Subcutaneous abdominal adipose tissue (tissue), 5 donors: ENCODE measurements around the gene HOXD1.

Experiments used
- H3K27ac ChIP-seq: one replicate; pipeline ENCODE4 v1.7.0; 2013; ENCODE audit warnings: low read depth, mild to moderate bottlenecking, inconsistent platforms, low read length, moderate library complexity
- H3K27me3 ChIP-seq, 5 donors: one replicate each; pipeline ENCODE4 v1.7.0; 2013; ENCODE audit warnings: low read length in 5 of 5, inconsistent platforms in 1 of 5; ENCODE audit not compliant: control insufficient read depth in 5 of 5, insufficient read depth in 4 of 5
- H3K36me3 ChIP-seq, 5 donors: one replicate each; pipeline ENCODE4 v1.7.0; 2013; ENCODE audit warnings: low read length in 5 of 5; ENCODE audit not compliant: control insufficient read depth in 5 of 5, insufficient read depth in 5 of 5
- H3K4me1 ChIP-seq, 5 donors: one replicate each; pipeline ENCODE4 v1.7.0; 2013; ENCODE audit warnings: low read length in 5 of 5, mild to moderate bottlenecking in 3 of 5, moderate library complexity in 1 of 5; ENCODE audit not compliant: control insufficient read depth in 5 of 5, insufficient read depth in 5 of 5
- H3K4me3 ChIP-seq, 5 donors: one replicate each; pipeline ENCODE4 v1.7.0; 2013; ENCODE audit warnings: low read length in 5 of 5, low read depth in 1 of 5
- H3K9ac ChIP-seq, 5 donors: one replicate each; pipeline ENCODE4 v1.7.0; 2013; ENCODE audit warnings: low read length in 5 of 5, mild to moderate bottlenecking in 4 of 5, moderate library complexity in 3 of 5
- H3K9me3 ChIP-seq, 5 donors: one replicate each; pipeline ENCODE4 v1.7.0; 2013; ENCODE audit warnings: low read length in 5 of 5; ENCODE audit not compliant: control insufficient read depth in 5 of 5
- donor health status: healthy.
- donor health status: healthy.
- donor health status: healthy.
- donor health status: healthy.
- donor health status: healthy.

The HOXD1 gene

DNA sequence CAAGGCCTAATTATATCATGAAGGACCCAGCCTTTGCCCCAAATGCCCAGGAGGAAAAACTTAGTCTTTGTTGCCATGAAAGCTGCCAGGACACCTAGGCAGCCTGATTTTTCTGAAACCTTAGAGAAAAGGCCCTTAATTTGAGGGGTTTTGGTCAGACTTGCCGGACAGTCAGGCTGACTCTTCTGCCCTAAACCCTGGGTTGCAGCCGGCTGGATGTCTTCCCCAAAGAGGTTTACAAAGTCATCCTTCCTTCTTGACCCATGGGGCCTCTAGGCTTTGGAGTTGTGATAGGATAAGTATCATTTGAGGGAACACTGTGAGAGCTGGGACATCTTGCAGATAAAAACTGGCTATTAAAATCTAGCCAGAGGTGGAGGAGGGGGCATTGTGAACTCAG, 2.4 kb upstream of the HOXD1 start:
- peaks cover 5 to 31% (median 11%) of the 10 kb centered on the region in 5 donors for H3K27me3 ChIP-seq
- H3K4me3 ChIP-seq = no peak overlapping the region
- no peaks in the 10 kb centered on the region for H3K36me3 ChIP-seq
- no peak overlapping the region for H3K9ac ChIP-seq
- no peak overlapping the region for H3K27ac ChIP-seq
- H3K4me1 ChIP-seq = peaks cover 0 to 27% (median 21%) of the 10 kb centered on the region in 5 donors
- no peaks in the 10 kb centered on the region for H3K9me3 ChIP-seq

DNA sequence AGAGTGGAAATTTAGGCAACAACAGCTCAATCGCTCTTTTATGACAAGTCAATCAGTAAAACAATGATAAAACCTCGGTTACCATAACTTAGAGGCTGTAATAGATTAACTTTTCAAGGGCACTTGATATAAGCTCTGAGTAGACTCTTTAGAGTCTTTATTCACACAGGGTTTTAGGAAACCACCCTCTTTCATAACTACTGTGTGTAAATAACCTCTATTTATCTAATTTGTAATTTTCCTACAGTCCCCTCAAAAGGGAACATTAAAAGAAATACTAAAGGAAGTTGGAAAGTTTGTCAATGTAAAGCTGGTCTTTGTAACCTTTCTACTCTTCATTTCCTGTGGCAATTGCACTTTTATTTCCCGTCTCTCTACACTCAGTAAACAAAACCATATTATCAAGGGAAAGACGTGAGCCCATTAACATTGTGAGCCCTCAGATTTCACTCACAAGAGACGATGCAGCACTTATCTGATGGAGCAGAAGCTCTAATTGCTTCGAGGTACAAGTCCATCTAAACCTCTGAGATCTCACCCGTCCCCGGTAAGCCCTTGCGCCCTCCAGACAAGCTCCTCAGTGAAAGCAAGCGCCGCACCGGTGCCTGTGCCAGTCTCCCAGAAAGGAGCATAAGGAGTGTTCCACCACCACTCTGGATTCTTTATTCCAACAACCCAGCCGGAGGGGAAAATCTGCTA, 1.1 kb upstream of the HOXD1 start:
- Histone ChIP-seq H3K4me1 (peaks cover 0 to 27% (median 21%) of the 10 kb centered on the region in 5 donors), H3K27ac (peak overlapping the region; percentile 40), H3K4me3 (peak overlapping the region; percentile 77 to 84 (median 82)), H3K36me3 (no peaks in the 10 kb centered on the region), H3K9ac (peak overlapping the region in 3 of 5 donors; percentile 57 to 71 (median 62)), H3K27me3 (peaks cover 5 to 31% (median 11%) of the 10 kb centered on the region in 5 donors), H3K9me3 (no peaks in the 10 kb centered on the region)

DNA sequence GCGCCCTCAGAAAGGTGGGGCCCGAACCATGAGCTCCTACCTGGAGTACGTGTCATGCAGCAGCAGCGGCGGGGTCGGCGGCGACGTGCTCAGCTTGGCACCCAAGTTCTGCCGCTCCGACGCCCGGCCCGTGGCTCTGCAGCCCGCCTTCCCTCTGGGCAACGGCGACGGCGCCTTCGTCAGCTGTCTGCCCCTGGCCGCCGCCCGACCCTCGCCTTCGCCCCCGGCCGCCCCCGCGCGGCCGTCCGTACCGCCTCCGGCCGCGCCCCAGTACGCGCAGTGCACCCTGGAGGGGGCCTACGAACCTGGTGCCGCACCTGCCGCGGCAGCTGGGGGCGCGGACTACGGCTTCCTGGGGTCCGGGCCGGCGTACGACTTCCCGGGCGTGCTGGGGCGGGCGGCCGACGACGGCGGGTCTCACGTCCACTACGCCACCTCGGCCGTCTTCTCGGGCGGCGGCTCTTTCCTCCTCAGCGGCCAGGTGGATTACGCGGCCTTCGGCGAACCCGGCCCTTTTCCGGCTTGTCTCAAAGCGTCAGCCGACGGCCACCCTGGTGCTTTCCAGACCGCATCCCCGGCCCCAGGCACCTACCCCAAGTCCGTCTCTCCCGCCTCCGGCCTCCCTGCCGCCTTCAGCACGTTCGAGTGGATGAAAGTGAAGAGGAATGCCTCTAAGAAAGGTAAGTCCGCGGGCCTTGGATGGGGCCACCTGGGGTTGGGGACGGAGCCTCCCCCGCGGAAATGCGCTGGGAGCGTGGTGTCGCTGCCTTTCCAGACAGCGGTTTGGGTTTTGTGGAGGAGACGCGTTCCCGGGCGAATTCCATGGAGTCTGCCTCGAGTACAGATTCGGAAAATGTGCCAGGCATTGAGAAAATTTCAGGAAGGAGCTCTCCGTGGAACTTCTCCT, 559 bp downstream of the HOXD1 start:
- Histone ChIP-seq H3K4me1 (peaks cover 0 to 27% (median 21%) of the 10 kb centered on the region in 5 donors), H3K4me3 (peak overlapping the region; percentile 37 to 84 (median 82)), H3K27me3 (peaks cover 5 to 26% (median 11%) of the 10 kb centered on the region in 5 donors), H3K27ac (no peak overlapping the region), H3K9ac (peak overlapping the region in 3 of 5 donors; percentile 47 to 57 (median 53)), H3K36me3 (no peaks in the 10 kb centered on the region), H3K9me3 (no peaks in the 10 kb centered on the region)

DNA sequence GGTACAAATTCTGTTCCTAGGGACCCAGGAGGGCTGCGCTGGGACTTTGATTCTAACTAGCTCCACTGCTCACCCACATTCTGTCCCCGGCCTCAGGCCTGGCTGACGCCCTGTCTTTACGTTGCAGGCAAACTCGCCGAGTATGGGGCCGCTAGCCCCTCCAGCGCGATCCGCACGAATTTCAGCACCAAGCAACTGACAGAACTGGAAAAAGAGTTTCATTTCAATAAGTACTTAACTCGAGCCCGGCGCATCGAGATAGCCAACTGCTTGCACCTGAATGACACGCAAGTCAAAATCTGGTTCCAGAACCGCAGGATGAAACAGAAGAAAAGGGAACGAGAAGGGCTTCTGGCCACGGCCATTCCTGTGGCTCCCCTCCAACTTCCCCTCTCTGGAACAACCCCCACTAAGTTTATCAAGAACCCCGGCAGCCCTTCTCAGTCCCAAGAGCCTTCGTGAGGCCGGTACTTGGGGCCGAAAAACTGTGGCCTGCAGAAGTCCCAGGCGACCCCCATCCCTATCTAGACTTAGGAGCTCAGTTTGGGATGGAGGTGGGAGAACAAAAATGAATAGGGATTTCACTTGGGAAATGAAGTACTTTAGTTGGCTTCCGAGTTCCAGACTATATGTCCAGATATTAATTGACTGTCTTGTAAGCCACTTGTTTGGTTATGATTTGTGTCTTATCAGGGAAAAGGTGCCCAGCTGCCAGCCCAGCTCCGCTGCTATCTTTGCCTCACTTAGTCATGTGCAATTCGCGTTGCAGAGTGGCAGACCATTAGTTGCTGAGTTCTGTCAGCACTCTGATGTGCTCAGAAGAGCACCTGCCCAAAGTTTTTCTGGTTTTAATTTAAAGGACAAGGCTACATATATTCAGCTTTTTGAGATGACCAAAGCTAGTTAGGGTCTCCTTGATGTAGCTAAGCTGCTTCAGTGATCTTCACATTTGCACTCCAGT, 1.5 kb downstream of the HOXD1 start:
- H3K27ac ChIP-seq = no peak overlapping the region
- H3K9me3 ChIP-seq = no peaks in the 10 kb centered on the region
- no peaks in the 10 kb centered on the region for H3K36me3 ChIP-seq
- peaks cover 0 to 27% (median 21%) of the 10 kb centered on the region in 5 donors for H3K4me1 ChIP-seq
- peak overlapping the region; percentile 37 to 84 (median 82) for H3K4me3 ChIP-seq
- peak overlapping the region in 2 of 5 donors; percentile 47 to 53 for H3K9ac ChIP-seq
- H3K27me3 ChIP-seq = peaks cover 5 to 26% (median 14%) of the 10 kb centered on the region in 5 donors

- Histone ChIP-seq H3K9me3 (no peaks in the 10 kb centered on the region), H3K9ac (no peak overlapping the region), H3K27me3 (peaks cover 5 to 25% (median 14%) of the 10 kb centered on the region in 5 donors), H3K27ac (no peak overlapping the region), H3K4me1 (peaks cover 0 to 27% (median 21%) of the 10 kb centered on the region in 5 donors), H3K4me3 (no peak overlapping the region), H3K36me3 (no peaks in the 10 kb centered on the region)
Measured at GRCh38 chr2:176192351-176192750, 3.9 kb downstream of the HOXD1 start.

GRCh38 chr2:176193048-176193447, 4.6 kb downstream of the HOXD1 start:
- Histone ChIP-seq H3K27me3 (peaks cover 3 to 20% (median 14%) of the 10 kb centered on the region in 5 donors), H3K4me3 (no peak overlapping the region), H3K9me3 (no peaks in the 10 kb centered on the region), H3K9ac (no peak overlapping the region), H3K36me3 (no peaks in the 10 kb centered on the region), H3K4me1 (peaks cover 0 to 21% (median 15%) of the 10 kb centered on the region in 5 donors), H3K27ac (no peak overlapping the region)

DNA sequence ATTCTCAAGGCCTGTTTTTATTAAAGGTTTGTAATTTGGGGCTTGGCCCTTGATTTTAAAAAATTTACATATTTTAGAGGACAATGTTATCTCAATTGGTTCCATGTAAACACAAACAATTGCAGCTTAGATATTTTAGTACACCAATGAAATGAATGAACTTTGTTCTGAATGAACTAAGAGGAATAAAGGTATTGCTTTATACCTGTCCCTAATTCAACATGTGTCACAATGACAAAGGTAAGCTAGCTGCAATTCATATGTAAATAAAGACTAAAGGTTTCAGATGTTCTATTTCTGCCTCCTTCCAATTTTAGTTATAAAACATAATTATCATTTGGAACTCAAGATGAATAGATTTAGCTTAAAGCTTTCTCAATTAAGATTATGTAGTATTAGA, 11.4 kb downstream of the HOXD1 start:
- H3K4me3 ChIP-seq = no peak overlapping the region
- no peaks in the 10 kb centered on the region for H3K27me3 ChIP-seq
- peaks cover 0 to 5% (median 4%) of the 10 kb centered on the region in 5 donors for H3K9me3 ChIP-seq
- no peaks in the 10 kb centered on the region for H3K36me3 ChIP-seq
- no peak overlapping the region for H3K27ac ChIP-seq
- H3K4me1 ChIP-seq = no peaks in the 10 kb centered on the region
- no peak overlapping the region for H3K9ac ChIP-seq

DNA sequence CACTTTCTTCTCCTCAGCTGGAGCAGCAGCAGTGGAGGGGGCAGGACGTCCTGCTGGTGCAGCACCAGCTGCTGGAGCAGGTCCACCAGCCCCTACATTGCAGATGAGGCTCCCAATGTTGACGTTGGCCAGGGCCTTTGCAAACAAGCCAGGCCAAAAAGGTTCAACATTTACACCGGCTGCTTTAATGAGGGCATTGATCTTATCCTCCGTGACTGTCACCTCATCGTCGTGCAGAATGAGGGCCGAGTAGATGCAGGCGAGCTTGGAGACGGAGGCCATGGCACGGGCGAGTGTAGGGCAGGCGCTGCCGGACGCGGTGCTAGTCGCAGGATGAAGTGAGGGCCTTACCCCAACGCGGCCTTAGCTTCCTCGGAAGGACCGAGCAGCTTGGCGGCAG, 12.5 kb downstream of the HOXD1 start:
- Histone ChIP-seq H3K9ac (no peak overlapping the region), H3K36me3 (no peaks in the 10 kb centered on the region), H3K27me3 (no peaks in the 10 kb centered on the region), H3K4me3 (no peak overlapping the region), H3K9me3 (peaks cover 0 to 8% (median 4%) of the 10 kb centered on the region in 5 donors), H3K27ac (no peak overlapping the region), H3K4me1 (no peaks in the 10 kb centered on the region)

- Histone ChIP-seq H3K9ac (no peak overlapping the region), H3K27me3 (no peaks in the 10 kb centered on the region), H3K27ac (no peak overlapping the region), H3K4me3 (no peak overlapping the region), H3K4me1 (no peaks in the 10 kb centered on the region), H3K9me3 (peaks cover 0 to 8% (median 4%) of the 10 kb centered on the region in 5 donors), H3K36me3 (no peaks in the 10 kb centered on the region)
Measured at GRCh38 chr2:176202491-176202890, 14.0 kb downstream of the HOXD1 start.
